Measurements from ENCODE around the gene JMJD1C.
"Not testable (repeated sequence)": the region's sequence is repeated elsewhere in the genome, so short reads cannot be mapped to it uniquely, and the experiment has no call there.

The JMJD1C gene

DNA sequence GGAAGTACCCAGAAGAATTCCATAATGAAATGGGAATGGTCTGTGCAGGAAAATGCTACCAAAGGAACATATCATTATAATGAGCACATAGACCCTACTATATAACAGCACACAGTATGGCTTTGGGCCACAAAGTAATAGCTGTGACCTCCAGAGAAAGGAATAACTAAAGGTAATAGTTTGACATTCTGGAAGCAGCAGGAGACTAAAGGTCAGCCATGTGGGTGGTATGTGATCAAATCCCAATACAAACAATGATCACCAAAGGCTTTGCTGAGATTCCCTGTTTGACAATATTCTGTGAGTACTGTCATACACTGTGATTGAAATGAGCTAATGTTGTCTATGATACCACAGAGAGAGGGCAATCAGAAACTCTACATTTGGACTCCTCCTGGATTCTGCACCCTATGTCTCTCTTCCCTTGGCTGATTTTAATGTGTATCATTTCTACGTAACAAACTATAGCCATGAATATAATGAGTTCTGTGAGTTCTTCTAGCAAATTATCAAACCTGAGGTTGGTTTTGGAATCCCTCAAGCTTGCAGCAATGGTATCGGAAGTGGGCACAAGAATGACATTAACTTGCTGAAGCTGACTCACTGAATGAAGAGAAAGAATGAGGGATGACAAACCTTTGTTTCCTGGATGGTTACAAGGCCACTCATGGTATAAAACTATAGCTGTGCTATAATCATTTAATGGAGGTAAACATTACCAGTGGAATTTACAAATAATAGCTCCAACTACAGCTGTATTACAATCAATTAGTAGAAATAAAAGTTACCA lies 99.6 kb downstream of the JMJD1C start:
- DNase-seq (ENCODE audit: low spot score), result no peak

GRCh38 chr10:63364918-63365317 lies 100.9 kb downstream of the JMJD1C start:
- DNase-seq (ENCODE audit: low spot score), result no peak

DNA sequence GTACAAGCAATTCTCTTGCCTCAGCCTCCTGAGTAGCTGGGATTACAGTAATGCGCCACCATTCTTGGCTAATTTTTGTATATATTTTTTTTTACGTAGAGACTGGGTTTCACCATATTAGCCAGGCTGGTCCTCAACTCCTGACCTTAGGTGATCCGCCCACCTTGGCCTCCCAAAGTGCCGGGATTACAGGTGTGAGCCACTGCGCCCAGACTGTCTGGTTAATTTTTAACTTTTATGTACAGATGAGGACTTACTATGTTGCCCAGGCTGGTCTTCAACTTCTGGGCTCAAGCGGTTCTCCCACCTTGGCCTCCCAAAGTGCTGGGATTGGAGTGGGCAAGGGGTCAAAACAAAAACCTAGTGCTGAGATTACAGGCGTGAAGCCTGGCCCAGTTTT lies 101.8 kb downstream of the JMJD1C start:
- no peak for DNase-seq (ENCODE audit: low spot score)

DNA sequence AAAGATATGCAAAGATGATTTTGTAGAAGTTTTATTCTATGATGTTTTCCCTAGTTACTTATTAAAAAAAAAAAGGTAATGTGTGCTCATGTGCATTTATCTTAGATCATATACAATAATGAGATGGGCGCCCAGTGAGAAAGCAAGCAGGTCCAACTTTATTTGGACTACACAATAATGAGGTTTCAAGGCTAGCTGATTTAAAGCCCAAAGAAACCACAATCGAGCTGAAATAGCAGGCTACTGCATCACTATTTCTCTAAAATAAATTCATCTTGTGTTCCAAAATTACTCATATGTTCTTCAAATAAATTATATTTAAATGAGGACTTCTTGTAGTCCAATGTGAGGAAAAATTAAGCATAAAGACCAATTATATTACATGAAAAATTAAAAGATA lies 110.1 kb downstream of the JMJD1C start:
- DNase-seq (ENCODE audit: low spot score), result no peak

DNA sequence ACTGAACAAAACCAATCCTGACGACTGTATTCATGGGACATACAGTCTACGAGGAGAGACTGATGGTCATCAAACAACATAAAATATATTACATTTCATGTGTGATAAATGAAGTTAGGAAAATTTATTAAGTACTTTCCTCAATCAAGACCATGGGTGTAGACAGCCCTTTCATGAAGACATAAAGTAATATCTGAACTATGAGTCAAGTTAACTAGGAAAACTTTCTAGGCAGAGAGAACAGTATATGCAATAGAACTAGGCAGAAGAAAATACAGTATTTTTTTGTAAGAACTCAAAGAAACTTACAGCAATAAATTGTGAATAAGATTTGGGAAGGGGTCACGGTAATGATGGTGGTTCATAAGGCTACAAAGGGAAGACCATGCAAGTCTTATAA lies 112.8 kb downstream of the JMJD1C start:
- no peak for DNase-seq (ENCODE audit: low spot score)

DNA sequence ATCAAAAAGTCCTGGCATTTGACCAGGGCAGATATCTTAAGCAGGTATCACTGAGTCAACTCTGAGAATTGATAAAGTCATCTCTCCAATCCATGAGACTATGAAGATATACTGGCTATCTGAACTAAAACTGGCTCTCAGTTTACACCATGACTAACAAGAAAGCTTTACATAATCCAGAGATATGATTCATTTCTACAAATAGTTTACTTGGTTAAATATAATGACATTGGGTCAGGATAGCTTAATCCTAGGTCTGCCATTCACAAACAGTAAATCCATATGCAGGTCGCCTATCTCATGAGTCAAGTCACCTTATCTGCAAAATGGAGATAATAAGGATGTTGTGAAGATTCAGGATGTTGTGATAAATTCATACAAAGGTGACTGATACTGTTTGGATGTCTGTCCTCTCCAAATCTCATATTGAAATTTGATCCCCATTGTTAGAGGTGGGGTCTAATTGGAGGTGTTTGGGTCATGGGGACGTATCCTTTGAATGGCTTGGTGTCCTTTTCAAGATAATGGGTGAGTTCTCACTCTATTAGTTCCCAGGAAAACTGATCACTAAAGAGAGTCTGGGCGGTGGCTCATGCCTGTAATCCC lies 117.4 kb downstream of the JMJD1C start:
- DNase-seq (ENCODE audit: low spot score), result no peak

DNA sequence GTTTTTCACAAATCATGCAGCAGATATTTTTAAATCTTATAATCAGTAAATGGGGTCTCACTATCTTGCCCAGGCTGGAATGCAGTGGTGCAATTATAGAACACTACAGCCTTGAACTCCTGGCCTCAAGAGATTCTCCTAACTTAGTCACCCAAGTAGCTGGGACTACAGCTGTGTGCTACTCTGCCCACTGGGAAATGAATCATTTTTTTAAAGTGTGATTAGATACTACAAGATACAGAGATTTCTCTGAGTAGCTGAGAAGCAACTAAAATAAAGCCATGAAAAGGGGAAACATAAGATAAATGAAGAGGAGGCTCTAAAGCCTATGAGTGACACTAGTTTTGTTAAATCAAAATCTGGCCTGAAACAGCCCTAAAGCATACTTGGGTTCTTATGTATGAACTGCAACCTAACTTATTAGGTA lies 119.7 kb downstream of the JMJD1C start:
- DNase-seq (ENCODE audit: low spot score), result no peak

DNA sequence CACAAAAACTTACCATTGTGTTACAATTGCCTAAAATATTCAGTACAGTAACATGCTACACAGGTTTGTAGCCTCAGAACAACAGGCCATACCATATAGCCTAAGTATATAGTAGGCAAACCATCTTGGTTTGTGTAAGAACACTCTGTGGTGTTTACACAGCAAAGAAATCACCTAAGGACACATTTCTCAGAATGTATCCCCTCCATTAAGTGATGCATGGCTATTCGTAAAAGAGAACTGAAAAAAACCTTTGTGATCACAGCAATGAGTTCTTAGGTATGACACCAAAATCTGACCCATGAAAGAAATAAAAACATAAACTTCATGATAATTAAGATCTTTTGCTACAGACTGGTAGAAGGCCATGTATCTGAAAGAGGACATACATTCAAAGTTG lies 121.5 kb downstream of the JMJD1C start:
- no peak for DNase-seq (ENCODE audit: low spot score)

- no peak for DNase-seq (ENCODE audit: low spot score)
Measured at GRCh38 chr10:63343476-63343875, 122.3 kb downstream of the JMJD1C start.

DNA sequence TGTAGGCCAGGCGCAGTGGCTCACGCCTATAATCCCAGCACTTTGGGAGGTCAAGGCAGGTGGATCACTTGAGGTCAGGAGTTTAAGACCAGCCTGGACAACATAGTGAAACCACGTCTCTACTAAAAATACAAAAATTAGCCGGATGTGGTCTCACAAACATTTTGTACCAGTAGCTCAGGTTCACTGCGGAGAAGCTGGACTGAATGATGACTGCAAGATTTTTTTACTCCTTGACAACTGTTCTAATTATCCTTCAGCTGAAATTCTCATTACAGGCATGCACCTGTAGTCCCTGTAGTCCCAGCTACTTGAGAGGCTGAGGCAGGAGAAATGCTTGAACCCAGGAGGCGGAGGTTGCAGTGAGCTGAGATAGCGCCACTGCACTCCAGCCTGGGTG lies 126.1 kb downstream of the JMJD1C start:
- not testable (repeated sequence) for DNase-seq (ENCODE audit: low spot score)

DNA sequence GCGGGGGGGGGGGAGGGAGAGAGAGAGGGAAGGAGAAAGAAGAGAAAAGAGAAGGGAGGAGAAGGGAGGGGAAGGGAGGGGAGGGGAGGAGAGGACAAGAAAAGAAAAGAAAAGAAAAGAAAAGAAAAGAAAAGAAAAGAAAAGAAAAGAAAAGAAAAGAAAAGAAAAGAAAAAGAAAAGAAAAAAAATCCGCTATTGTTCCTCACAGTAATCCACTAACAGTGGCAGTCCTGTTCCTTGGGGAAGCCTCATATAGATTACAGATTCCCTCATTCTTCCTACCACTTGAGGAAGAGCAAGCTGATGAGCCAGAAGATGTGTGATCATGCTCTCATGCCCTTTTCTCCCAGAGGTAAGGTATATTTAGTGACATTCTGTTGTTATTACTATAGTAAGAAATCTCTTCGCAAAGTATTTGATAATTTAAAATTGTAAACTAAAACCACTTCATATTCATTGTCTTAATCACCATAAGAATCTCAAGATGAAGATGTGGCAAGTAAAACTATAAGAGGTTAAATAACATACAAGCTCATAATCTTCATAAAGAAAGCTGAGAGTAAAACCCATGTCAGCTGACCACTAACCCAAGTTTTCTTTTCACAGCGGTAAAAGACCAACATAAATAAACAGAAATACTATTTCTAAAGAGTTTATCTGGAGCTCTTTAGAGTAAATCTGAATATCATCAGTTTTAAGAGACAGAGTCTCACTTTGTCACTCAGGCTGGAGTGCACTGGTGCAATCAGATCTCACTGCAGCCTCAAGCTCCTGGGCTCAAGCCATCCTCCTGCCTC lies 128.1 kb downstream of the JMJD1C start:
- DNase-seq (ENCODE audit: low spot score), result no peak

DNA sequence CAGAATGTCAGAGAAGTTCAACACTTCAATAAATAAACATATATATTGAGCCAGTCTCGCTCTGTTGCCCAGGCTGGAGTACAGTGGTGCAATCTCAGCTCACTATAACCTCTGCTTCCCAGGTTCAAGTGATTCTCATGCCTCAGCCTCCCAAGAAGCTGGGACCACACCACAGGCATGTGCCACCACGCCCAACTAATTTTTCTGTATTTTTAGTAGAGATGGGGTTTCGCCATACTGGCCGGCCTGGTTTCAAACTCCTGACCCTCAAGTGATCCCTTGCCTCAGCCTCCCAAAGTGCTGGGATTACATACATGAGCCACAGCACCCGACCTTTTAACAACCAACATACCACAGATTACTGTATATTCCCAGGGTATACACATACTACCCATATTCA lies 134.2 kb downstream of the JMJD1C start:
- no peak for DNase-seq (ENCODE audit: low spot score)

GRCh38 chr10:63324495-63324854 lies 141.3 kb downstream of the JMJD1C start:
- no peak for DNase-seq (ENCODE audit: low spot score)

GRCh38 chr10:63323701-63324494 lies 141.9 kb downstream of the JMJD1C start:
- no peak for DNase-seq (ENCODE audit: low spot score)

DNA sequence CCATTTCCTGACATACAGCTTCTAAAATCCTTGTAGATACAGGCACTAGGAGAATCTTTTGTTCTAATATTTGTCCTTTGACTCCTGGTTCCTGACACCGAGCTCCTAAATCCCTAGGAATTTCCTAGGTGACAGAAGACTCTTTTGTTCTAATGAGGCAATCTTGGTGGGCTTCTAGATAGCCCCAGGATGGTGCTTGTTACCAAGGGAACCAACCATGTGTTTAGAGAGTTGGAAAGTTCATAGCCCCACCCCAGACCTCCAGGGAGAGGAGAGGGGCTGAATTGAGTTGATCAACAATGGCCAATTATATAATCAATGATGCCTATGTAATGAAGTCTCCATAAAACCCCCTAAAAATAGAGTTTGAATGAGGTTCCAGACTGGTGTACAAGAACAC lies 145.1 kb downstream of the JMJD1C start:
- no peak for DNase-seq (ENCODE audit: low spot score)

DNA sequence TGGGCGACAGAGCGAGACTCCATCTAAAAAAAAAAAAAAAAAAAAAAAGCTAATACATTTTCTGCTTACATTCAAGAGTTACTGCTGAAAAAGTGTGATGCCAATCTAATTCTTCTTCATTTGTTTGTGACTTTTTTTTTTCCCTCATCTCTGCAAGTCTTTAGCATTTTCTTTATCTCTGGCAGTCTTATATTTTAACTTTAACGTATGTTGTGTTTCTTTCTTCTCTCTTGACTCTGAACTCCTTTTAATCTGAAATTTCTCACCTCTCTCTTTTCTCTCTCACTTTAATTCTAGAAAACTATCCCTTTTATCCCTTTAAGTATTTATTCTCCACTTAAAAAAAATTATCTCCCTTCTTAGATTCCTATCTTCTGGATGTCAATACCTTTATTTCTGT lies 146.5 kb downstream of the JMJD1C start:
- no peak for DNase-seq (ENCODE audit: low spot score)

DNA sequence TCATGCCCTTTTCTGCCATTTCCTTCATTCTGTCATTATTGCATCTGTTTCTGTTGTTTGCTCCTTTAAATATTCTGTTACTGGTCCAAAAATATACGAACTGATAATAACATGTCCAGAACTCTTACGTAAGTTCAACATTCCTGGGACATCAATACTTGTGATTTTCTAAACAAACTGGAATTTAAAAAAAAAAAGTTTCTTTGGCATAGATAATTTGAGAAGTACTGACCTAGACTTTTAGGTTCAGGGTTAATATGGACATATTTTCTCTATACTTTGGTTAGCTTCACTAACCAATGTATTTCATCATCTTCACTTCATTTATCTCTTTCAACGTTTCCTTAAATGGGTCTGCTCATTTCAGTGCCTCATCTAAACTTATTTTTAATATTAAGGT lies 147.3 kb downstream of the JMJD1C start:
- DNase-seq (ENCODE audit: low spot score), result no peak

DNA sequence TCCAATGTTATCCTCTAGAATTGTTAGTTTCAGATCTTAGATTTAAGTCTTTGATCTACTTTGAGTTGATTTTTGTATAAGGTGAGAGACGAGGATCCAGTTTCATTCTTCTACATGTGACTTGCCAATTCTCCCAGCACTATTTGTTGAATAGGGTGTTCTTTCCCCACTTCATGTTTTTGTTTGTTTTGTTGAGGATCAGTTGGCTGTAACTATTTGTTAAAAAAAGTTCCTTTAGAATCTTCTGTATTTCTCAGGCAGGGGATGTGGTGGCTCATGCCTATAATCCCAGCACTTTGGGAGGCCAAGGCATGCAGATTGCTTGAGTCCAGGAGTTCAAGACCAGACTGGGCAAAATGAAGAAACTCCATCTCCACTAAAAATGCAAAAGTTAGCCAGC lies 151.8 kb downstream of the JMJD1C start:
- DNase-seq (ENCODE audit: low spot score), result no peak

DNA sequence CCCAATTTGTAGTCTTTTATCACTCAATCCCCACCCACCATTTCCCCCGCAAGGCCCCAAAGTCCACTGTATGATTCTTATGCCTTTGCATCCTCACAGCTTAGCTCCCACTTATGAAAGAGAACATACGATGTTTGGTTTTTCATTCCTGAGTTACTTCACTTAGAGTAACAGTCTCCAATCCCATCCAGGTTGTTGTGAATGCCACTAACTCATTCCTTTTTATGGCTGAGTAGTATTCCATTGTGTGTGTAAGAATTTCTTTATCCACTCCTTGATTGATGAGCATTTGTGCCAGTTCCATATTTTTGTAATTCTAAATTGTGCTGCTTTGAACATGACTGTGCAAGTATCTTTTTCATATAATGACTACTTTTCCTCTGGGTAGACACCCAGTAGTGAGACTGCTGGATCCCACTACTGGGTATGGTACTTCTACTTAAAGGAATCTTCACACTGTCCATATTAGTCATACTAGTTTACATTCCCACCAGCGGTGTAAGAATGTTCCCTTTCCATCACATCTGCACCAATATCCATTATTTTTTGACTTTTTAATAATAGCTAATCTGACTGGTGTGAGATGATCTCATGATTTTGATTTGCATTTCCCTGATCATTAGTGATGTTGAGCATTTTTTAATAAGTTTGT lies 152.6 kb downstream of the JMJD1C start:
- DNase-seq (ENCODE audit: low spot score), result no peak

DNA sequence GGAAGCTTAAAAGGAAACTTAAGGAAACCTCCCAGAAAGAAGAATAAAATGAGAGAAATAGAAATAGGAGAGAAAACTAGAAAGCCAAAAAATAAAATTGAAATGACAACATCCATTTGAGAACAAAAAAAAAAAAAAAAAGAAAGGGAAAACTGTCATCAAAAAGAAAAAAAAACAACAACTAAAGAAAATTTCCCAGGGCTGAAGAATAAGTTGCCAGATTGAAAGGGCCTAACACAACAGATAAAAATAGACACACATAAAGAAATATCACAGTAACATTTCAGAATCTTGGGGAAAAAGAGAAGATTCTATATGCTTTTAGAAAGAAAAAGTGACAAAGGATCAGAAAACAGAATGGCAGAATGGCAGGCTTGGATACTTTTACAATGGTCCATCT lies 157.1 kb downstream of the JMJD1C start:
- no peak for DNase-seq (ENCODE audit: low spot score)

DNA sequence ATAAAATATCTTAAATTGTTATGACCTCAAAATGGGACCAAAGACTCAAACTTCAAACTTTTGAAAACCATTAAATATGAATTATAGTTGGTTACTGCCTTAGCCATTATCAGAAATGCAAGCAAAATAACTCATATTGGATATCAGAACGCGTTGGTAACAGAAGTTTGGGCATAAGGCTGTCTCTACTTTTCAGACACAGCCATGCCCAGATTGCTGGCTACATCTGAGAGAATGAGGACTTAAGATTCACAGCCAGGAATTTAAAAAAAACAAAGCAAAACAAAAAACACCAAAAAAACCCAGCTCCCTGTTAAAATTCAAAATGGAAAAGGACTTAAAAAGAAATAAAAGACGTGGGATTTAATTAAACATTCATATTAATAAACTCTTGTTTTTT lies 161.6 kb downstream of the JMJD1C start:
- DNase-seq (ENCODE audit: low spot score), result no peak

DNA sequence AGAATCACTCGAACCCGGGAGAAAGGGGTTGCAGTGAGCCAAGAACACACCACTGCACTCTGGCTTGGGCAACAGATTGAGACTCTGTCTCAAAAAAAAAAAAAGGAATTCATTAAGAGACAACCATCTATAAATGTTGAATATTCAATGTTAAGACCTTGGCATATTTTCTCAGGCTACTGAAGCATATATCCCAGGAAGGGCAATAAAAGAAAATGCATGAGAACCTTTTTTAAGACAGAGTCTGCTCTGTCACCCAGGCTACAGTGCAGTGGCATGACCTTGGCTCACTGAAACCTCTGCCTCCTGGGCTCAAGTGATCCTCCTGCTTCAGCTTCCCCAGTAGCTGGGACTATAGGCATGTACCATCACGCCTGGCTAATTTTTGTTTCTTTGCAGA lies 165.0 kb downstream of the JMJD1C start:
- DNase-seq (ENCODE audit: low spot score), result no peak

Data from CD4-positive, alpha-beta T cell treated with Interleukin-6 at 100 ng/mL for 8 hours (primary cell).